ENCODE data around the gene GLIPR1L1.

GLIPR1L1 gene

GRCh38 chr12:75366629-75367028, 32.2 kb downstream of the GLIPR1L1 start (continued):
- no peak for TF ChIP-seq REST (tag by site-specific recombination; IDR thresholded peaks at IDR 0.05)
- TF ChIP-seq RBAK (tag by site-specific recombination; IDR thresholded peaks at IDR 0.05), result no peak
- no peak for TF ChIP-seq TSHZ1 (tag by site-specific recombination; IDR thresholded peaks at IDR 0.05; ENCODE audit: borderline replicate concordance)

DNA sequence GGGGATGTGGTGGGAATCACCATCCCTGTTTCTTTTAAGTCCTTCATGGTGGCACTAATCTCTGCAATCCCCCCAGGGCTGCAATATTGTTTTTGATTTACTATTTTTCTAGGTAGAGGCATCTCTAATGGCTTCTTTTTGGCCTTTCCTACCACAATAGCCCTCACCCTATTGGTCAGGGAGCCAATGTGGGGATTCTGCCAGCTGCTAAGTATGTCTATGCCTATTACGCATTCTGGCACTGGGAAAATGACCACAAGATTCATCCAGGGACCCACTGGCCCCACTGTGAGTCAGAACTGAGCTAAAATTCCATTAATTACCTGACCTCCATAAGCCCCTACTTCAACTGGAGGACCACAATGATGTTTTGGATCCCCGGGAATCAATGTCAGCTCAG, 40.5 kb downstream of the GLIPR1L1 start:
- TF ChIP-seq ZNF571 (tag by site-specific recombination; IDR thresholded peaks at IDR 0.05) (no peak), ZNF24 (tag by site-specific recombination; IDR thresholded peaks at IDR 0.05) (no peak), ZBTB17 (tag by site-specific recombination; IDR thresholded peaks at IDR 0.05) (no peak), ZNF223 (tag by site-specific recombination; IDR thresholded peaks at IDR 0.05) (no peak), ZNF433 (tag by site-specific recombination; IDR thresholded peaks at IDR 0.05; ENCODE audit: low read depth) (no peak), ZNF544 (tag by site-specific recombination; IDR thresholded peaks at IDR 0.05) (no peak), OSR2 (tag by site-specific recombination; IDR thresholded peaks at IDR 0.05) (no peak), ZNF112 (tag by site-specific recombination; IDR thresholded peaks at IDR 0.05) (no peak), SP2 (tag by site-specific recombination; IDR thresholded peaks at IDR 0.05) (no peak), MZF1 (tag by site-specific recombination; IDR thresholded peaks at IDR 0.05; ENCODE audit: borderline replicate concordance) (no peak), ZFP3 (tag by site-specific recombination; IDR thresholded peaks at IDR 0.05; ENCODE audit: low read depth) (no peak), ZNF548 (tag by site-specific recombination; IDR thresholded peaks at IDR 0.05) (no peak), SP7 (tag by site-specific recombination; IDR thresholded peaks at IDR 0.05) (no peak), ZNF184 (tag by site-specific recombination; IDR thresholded peaks at IDR 0.05) (no peak), ZBTB21 (tag by site-specific recombination; IDR thresholded peaks at IDR 0.05) (no peak), ZNF302 (tag by site-specific recombination; IDR thresholded peaks at IDR 0.05; ENCODE audit: low read depth) (no peak), BCL11B (tag by site-specific recombination; IDR thresholded peaks at IDR 0.05; ENCODE audit: low read depth) (no peak)
- TF ChIP-seq, protein P1, sequence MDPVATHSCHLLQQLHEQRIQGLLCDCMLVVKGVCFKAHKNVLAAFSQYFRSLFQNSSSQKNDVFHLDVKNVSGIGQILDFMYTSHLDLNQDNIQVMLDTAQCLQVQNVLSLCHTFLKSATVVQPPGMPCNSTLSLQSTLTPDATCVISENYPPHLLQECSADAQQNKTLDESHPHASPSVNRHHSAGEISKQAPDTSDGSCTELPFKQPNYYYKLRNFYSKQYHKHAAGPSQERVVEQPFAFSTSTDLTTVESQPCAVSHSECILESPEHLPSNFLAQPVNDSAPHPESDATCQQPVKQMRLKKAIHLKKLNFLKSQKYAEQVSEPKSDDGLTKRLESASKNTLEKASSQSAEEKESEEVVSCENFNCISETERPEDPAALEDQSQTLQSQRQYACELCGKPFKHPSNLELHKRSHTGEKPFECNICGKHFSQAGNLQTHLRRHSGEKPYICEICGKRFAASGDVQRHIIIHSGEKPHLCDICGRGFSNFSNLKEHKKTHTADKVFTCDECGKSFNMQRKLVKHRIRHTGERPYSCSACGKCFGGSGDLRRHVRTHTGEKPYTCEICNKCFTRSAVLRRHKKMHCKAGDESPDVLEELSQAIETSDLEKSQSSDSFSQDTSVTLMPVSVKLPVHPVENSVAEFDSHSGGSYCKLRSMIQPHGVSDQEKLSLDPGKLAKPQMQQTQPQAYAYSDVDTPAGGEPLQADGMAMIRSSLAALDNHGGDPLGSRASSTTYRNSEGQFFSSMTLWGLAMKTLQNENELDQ (tag by site-specific recombination; IDR thresholded peaks at IDR 0.05; ENCODE audit: low read depth), result no peak
- no peaks in the 10 kb centered on the region for H3K9me3 ChIP-seq (ENCODE audit: control insufficient read depth, insufficient read depth, low read depth, low read length)
- ChIA-PET CTCF (interaction anchor here (0.9 kb wide), 1 partner anchor 16 kb away, joined by 3 read pairs; the partner anchor contains the start of gene GLIPR1L2), POLR2A (no interaction called here)
- no peak overlapping the region for H3K27ac ChIP-seq (ENCODE audit: extremely low read depth, low read depth, low read length)
- no peak overlapping the region for H3K4me3 ChIP-seq (ENCODE audit: low read depth, low read length)
- no peaks in the 10 kb centered on the region for H3K36me3 ChIP-seq (ENCODE audit: control insufficient read depth in 2 of 2, insufficient read depth in 1 of 2, low read length in 2 of 2)
- H3K4me1 ChIP-seq (ENCODE audit: control insufficient read depth, insufficient read depth, low read length), result no peaks in the 10 kb centered on the region
